Myocyte (in vitro differentiated cells): ENCODE data around the gene NAPA. TPM values are rescaled to one million over a fixed set of nuclear protein-coding genes. Genes with fewer than 3 reads are reported as not detected.
A peak's percentile ranks its signal among the peaks of the same experiment; 100 is the strongest.

Source experiments
- DNase-seq: peaks from one replicate; pipeline ENCODE4 v3.0.0-alpha.2; 2012; ENCODE audit warnings: low read depth
- total RNA-seq: library from RNA; depleted of rRNA; stranded (reverse); fragments of >200 nt; gene quantifications from 2 replicates; pipeline ENCODE4 v1.2.3, GENCODE V29; 2014

NAPA gene
- total RNA-seq, 1 donor from 2014 or later: 195 TPM

DNA sequence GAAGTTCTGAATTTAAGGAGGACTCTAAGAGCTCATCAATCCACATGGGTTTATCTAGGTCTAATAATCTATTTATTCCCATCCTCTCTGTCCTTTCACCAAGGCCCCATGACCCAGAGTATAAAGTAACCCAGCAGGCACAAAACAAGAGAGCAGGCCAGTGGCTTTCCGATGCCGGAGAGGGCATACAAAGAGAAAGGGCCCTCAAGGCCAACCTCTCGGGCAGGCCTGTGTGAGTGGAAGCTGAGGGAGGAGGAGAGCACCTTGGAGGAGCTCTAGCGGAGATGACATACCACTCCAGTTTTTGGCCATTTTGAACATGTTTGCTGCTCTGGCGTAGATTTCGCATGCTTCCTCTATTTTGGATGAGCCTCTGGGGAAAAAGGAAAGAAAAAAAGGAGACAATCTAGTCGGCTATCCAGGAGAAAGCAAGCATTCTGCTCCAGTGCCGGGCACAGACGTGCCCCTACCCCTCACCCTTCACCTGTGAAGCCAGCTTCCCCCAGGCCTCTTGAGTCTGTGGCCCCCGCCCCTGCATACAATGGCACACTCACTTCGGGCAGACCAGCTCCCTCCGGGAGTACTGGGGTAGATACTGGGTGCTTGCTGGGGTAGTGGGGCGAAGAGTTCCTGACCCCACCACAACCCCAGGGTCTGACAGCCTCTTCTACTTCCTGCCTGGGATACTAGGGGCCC lies 11.6 kb downstream of the NAPA start:
- DNase-seq: no peak

DNA sequence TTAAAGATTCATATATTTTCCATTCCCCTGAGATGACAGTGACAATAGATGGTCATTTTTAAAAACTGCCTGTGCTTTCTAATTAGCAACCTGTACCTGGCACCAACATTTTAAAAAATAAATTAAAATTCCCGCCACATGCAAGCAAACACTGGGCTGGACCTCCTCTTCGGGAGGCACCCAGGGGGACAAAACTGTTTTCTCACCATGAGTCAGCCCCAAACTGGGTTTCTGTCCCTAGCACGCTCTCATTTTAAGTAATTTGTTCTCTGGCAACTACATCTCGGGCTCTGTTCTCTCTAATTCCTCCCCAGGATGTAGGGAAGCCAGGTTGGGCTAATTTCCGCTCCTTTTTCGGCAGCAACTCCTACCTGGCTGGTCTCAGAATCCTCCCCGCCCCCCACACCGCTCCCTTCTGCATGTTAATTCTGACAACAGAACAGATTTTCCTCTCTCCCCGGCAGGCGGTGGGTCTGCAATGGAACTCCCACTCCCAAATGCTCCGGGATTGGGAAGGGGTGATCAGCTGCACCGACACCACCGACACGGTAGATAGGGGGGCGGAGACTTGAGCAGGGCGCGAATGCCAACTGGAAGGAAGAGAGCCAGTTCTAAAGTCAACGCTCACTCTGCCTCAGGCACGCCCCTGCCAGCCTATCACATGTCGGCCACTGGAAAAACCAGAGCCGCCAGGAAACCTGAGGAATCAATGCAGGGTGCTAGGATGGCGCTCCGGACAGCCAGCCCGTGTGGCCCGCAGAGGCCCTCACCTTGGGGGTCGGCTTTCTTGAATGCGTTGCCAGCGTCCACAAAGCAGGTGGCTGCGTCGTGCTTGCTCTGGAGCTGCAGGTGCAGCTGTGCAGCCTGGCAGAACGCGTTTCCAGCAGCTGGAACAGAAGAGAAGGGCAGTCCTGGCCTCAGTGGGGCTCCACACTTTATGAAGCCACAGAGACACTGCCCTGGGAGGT lies 14.7 kb downstream of the NAPA start:
- no peak for DNase-seq

DNA sequence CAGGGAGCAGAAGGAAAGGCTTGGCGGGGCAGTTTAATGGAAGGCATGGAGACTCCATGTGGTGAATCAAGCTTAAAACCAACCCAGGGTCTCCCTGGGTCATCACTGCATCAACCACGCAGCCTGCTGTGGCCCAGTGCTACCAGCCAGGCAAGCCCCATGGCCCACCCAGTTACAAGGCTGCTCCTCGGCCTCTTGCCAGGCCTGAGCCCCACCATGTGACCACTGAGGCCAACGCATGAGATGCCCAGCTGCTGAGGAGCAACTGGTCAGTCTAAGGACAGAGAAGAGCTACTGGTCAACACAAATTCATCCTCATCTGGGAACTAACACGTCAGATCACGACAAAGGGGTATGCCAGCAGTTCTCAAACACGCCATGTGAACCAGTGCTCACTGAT lies 15.5 kb downstream of the NAPA start:
- peak; percentile 90 for DNase-seq

DNA sequence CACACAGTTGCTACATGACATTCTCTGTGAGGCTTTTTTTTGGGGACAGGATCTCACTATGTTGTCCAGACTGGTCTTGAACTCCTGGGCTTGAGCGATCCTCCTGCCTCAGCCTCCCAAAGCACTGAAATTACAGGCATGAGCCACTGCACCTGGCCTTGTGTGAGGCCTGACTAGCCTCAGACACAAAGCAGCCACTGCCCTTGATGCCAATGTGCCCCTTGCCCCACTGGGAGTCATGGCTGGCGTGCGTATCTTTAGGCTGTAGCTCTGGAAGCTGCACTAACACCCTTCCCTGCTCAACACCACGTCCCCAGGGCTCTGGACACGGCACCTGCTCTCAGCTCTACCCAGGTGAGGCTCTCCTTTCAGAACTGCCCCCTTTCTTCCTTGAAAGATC lies 16.3 kb downstream of the NAPA start:
- no peak for DNase-seq

DNA sequence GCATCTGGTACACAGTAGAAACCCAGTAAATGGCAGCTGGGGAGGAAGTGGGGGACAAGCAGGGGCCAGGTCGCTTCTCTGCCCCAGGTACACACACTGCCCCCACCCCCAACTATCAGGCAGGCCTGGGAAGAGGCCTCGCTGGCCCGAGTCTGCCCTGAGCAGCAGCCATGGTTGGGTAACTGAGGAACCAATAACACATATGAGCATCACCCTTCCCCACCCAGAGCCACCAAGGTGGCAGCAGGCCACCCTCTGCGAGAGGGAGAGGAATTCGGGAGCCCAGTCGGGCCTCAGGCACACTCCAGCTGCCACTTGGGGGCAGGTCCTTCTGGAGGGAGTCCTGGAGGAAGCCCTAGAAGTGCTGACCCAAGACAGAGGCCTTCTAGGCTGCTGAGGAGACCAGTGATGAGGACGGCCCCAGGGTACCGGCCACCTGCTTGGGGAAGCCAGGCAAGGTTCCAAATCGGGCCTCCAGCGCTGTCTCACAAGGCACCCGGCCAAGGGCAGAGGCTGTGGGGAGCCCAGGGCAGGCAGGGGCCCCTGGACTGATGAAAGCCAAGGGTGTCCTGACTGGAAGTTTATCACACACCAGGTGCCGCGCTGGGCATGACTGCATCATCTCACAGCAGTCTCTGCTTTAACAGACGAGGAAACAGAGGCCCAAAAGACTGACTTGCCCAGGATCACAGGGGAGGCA lies 16.9 kb downstream of the NAPA start:
- DNase-seq: no peak

DNA sequence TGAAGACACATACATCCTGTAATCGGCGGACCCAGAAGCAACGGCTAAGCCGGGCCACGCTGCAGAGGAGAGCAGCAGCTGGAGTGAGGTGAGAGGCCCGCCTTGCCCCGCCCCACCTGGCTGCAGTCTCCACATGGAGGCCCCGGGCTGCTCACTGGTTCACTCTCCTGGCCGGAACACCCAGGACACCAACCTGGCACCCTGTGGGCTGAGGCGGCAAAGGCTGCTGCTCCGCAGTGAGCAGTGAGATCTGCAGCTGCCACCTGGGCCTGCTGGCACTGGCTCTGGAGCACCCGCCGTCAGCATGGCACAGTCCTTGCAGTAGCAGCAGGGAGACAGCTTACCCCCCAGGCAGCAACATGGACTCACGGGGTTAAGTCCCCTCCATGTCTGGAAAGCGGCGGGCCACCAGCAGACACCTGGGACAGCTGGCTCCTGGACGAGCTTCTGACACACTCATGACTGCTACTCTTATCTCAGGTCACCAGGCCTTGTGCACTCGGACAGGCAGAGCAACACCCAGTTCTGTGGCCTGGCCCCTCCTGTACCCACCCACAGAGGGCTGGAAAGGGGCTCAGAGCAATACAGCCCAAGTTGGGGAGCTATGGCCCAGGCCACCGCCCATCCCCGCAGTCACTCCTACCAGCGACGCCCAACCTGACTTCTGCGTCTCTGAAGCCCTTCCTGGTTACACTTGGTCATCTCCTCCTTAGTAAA lies 17.7 kb downstream of the NAPA start:
- DNase-seq: no peak

DNA sequence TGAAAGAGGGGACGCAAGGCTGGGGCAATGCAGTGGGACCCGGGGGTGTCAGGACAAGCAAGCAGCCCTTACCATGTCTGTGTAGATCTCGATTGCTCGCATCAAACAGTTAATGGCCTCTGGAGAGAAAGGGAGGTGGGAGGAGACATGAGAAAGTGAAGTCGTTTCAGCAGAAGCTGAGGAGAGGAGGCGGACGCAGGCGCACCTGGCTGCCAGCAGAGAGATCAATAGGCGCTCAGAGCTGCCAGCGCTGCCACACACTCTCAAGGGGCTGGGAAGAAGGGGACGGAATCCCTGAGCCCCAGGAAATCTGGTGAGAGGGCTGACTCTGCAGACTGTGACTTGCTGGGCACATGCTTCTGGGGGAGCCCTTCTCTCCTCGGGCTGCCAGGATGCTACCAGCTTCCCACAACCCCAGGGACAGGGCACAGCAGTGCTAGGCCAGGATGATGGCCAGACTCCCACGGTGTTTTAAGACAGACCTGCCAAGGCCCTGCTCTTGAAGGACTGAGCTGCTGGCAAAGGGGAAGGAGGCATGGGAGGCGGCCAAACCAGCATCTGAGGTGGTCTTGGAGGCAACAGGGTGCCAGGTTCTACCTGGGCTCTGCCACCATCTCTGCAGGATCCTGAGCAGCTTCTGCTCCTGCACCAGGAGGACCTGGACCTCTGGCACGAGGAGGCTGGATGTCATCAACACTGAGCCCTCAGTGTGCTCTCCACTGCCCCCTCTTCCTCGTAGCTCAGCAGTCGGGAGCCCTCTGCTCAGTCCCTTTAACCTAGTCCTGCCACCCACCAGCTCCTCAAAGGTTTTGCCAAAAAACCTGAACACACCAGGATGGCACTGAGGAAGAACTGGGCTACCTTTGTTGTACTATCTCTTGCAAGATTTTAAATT lies 19.1 kb downstream of the NAPA start:
- DNase-seq: no peak

DNA sequence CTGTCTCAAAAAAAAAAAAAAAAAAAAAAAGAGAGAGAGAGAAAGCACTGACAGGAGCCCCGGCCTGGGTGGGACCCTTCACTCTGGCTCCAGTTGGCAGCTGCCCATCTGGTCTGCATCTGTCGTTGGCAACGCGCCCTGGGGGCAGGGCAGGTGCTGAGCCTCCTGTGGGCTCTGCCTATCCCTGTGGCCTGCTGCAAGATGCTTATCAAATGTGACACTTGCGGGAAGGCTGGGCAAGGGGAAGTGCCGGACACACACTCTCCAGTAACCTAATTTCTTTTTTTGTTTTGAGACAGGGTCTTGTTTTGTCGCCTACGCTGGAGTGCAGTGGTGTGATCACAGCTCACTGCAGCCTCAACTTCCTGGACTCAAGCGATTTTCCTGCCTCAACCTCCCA lies 20.1 kb downstream of the NAPA start:
- peak; percentile 89 for DNase-seq

DNA sequence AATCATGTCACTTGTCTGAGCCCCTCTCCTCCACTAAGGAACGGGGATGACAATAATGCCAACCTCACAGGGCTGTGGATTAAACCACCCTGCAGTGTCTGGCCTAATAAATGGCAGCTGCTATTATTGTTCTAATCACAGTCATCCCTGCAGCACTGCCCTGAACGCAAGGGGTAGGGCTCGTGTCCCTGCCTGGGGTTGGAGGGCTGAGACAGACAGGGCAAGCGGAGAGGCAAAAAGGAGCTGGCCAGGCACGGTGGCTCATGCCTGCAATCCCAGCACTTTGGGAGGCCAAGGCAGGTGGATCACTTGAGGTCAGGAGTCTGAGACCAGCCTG lies 20.7 kb downstream of the NAPA start:
- DNase-seq: peak; percentile 58

DNA sequence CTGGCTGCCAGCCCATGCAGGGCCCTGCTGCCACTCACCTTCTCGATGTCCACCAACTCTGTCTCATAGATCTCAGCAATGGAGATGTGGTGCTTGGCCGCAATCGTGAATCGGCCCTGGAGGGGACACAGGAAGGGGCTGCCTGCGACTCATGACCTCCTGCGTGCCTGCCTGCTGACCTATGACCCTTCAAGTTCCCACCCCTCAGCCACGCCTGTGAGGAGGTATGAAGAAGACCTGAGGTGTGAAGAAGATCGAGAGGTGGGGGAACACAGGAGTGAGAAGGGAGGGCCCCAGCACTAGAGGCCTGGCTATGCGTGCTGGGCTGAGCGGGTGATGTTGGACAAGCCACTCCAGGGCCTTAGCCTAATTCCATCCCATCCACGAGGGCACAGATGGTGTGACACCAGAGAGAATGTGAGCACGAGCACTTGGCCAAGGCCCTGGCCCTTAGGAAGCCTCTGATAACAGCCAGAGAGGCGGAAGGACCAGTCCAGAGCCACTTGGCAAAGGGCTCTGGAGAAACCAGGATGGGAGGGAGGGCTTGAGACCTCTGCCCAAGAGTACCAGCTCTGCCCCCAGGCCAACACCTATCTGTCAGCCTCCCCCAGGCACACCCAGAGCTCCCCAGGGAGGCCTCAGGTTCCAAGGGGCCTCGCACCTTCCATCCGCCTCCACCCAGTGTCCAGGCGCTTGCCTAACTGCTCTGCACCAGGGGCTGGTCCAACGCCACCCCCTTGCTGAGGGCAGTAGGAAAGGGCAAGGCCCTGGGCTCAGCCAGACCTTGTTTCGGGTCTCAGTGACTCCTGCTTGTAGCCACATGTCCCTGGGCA lies 21.3 kb downstream of the NAPA start:
- DNase-seq: no peak

DNA sequence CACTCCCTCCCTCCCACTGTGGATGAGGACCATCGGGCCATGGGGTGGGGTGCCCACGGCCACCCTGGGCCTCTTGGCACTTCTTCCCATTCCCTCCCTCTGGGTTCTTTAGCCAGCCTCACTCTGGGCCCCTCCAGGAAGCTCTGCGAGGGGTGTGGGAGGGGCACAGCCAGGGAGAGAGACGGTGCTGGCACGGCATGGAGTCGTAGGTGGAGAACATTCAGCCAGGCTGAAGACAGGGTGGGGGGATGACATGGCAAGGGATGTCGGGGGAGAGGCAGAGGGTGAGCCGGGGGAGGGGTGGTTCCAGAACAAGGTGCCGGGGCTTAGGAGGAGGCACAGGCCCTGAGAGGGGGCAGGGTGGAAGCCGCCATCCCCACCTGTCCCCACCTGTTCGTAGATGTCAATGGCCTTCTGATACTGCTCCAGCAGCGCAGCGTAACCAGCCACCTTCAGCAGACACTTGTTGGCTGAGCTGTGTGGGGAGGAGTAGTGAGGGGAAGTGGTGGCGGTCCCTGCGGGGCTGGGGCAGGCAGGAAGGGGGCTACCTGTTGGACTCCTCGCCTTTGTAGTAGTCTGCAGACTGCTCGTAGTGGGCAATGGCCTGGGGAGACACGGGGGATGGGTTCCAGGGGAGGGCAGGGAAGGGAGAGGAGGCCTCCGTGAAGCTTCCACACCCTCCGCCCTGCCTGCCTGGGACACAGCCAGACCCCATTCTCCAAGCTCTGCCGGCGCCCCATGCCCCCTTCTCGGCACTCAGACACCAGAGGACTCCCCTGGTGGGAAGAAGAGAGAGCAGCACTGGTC lies 22.1 kb downstream of the NAPA start:
- no peak for DNase-seq

DNA sequence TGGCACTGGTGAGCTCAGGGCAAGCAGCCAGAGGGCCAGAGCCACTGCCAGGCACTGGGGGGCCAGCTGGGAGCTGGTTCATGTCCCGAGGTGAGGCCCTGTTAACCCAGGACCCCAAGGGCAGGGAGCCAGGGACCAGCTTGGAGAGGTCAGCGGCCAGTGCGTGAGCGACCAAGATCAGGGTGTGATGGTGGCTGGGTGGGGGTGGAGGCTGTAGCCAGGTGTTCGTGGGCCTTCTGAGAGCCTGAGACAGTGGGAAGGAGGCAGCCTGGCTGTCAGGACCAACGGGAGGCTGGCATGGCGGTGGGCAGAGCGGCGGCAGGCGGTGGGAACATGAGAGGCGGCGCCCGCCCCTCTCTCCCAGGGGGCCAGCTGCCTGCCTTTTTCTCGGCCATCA lies 22.7 kb downstream of the NAPA start:
- no peak for DNase-seq

DNA sequence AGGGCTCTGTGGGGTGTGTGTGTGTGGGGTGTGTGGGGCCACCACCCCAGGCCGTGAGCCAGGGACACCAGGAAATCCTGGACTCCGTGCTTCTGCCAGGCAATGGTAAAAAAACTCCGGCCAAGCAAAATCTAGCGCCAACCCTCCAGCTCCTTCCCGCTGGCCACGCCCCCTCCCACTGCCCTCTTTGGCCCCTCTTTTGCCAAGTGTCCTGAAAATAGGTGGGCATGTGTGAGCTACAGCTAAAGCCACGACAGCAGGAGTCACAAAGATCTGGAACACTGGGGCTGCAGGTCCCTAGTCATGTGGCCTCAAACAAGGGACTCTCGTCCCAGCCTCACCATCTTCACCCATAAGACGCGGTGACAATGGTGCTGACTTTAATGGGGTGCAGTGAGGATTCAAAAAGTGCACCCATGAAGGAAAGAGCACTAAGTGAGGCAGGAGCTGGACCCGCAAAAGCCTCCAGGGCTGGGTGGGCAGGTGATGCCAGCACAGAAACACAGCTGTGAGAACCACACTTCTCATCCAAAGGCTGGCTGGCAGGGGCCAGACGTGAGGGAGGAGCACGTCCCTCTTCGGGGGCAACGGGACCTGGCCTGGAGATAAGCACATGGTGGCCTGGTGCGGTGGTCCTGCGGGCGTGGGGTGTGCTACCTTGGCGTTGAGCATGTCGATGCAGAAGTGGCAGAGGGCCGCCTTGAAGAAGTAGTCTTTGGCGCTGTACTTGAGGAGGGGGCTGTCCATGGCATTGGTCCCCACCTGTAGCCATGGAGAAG lies 23.3 kb downstream of the NAPA start:
- no peak for DNase-seq

DNA sequence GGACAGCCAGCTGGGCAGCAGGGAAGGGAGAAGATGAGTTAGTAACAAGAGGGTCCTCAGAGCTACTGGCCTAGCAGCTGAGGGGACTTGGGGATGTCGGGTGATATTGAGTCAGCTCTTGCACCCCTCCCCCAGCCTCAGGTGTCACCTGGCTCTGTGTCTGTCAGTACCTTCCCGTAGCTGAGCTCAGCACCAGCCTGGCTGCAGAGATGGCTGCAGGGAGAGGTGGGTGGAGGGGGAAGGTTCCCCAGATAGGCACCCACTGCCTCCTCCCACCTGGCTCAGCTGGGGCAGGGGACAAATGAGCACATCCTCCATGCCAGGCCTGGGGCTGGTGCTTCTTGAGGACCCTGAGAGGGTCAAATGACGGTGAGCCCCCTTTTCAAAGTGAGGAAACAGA lies 24.0 kb downstream of the NAPA start:
- no peak for DNase-seq

DNA sequence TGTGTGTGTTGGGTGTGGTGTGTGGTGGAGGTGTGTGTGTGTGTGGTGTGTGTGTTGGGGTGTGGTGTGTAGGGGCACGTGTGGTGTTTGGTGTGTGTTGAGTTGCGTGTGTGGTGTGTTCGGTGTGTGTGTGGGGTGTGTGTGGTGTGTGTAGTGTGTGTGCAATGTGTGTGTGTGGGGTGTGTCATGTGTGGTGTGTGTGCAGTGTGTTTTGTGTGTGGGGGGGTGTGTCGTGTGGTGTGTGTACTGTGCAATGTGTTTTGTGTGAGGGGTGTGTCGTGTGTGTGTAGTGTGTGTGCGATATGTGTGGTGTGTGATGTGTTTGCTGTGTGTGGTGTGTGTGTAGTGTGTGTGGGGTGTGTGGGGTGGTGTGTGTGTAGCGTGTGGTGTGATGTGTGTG lies 24.8 kb downstream of the NAPA start:
- DNase-seq: no peak

DNA sequence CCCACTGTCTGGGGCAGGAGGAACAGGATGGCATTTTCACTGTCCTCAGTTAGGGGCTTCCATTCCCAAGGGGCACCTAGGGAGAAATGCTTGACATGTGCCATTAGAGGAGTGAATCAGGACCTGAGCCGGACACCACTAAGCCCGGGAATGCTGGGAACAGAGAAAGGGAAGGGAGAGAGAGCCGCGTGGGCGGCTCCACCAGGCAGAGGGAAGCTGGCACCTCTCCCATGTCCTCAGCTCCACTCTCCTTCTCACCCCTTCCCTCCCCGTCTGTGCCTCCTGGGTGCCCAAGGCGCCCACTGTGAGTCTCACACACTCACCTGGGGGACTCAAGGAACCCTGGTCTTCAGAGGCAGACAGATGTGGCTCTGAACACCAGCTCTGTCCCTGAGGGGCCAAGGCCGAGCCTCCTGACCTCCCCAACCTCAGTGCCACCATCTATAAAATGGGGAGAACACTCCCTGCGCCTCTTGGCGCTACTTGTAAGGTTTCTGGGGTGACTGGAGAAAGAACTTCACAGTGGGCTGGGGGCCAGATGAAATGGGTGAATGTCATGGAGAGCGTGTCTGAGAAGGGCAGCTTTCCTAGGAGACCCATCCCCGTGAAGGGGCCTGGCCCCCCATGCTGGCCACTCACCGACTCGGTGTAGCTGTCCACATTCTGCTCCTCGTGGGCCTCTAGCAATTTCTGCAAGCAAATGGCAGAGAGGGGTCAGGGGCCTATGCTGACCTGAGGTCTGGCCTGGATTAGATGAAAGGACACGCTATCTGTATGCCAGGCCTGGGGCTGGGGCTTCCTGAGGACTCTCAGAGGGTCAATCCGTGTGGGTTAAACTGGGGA lies 25.6 kb downstream of the NAPA start:
- DNase-seq: no peak
